HTR-8/SVneo (cell line): ENCODE data around the gene MYPOP.
A peak's percentile ranks its signal among the peaks of the same experiment; 100 is the strongest.

Source experiments
- DNase-seq: peaks from one replicate; pipeline ENCODE4 v3.0.0; 2011; ENCODE audit warnings: low spot score, mixed read lengths; ENCODE audit not compliant: insufficient read length
- FAIRE-seq: peaks from 2 replicates; lab custom pipeline; 2011; peaks lifted over from hg19 to GRCh38; lab: Jason Lieb, UNC

Gene MYPOP, protein sequence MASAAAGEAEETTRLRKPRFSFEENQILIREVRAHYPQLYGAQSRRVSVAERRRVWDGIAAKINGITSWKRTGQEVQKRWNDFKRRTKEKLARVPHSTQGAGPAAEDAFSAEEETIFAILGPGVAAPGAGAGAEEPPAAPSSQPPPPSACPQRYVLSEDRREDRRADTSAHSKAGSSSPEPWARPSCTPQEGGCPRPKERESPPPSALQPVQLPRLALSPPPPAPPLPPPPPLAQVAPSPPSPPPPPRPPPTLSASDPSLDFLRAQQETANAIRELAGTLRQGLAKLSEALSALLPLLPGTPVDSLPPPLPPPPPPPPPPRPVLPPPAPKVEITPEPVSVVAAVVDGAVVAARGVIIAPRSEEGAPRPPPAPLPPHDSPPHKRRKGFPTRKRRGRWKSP

DNA sequence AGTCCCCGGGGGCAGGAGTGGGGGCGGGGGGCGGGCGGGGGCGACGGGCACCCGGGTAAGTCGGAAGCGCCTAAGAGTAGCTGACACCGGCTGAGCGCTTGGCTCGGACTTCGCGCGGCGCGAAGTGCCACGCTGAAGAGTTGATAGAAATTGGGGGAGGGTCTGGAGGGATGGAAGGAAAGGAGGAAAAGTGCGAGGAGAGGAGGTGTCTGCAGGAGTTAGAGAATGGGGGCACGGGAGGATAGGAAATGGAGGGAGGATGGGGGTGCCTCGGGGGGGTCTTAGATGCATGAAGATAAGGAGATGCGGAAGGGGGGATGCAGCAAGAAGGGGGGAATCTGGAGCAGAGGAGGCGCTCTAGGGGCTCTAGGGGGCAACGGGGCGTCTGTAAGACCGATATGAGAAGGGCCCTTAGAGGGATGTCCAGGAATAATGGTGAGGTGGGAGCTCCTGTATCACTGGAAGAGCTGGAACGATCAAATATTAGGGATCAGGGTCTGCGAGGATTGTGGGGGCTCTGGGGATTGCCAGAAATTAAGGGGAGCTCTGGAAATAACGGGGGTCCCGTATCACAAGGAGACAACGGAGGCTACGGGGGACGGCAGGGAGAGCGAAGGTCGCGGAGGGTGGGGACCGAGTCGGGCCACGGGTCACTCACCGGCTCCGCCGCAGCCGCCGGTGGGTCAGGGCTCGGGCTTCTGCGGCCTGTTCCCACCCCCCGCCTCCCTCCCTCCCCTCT, at the start of gene MYPOP:
Gene MYPOP, minus strand, starts transcription at position 702 of the 739 bp plus-strand sequence. CDS start 840 bp downstream, outside the sequence.
- FAIRE-seq (no peak), DNase-seq (no peak)

GRCh38 chr19:45947926-45948325, 45.5 kb upstream of the MYPOP start:
- DNase-seq: no peak
- FAIRE-seq: no peak

- DNase-seq: no peak
- FAIRE-seq: no peak
These were observed 38.0 kb upstream of the MYPOP start for GRCh38 chr19:45940515-45940805.

DNA sequence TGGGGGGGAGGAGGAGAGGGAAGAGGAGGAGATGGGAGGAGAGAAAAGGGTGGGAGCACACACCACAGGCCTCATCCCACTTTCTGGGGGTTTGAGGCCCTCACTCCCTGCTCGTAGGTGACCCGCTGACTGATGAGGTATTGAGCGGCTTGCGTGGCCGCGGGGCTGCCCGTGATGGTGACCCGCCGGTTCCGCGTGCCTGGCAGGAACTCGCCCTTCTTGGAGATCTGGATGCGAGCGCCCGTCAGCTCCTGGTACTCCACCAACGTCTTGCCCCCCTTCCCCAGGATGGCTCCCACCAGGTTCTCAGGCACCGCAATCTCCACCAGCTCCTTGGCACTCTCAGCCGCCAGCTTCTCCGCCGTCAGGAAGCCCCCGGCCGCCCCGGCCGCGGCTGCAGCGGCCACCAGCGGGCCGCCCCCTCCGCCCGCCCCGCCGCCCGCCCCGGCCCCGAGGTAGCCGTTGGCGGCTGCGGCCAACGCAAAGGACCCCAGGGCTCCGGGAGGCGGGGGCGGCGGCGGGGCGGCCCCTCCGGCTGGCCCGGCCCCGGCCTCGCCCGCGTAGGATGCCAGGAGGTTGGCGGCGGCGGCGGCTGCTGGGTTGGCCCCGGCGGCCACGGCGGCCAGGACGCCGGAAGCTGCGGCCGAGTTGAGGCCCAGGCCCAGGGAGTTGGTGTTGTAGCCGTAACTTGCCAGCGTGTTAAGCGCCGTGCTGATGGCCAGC, 37.5 kb upstream of the MYPOP start:
- FAIRE-seq (no peak), DNase-seq (no peak)

DNA sequence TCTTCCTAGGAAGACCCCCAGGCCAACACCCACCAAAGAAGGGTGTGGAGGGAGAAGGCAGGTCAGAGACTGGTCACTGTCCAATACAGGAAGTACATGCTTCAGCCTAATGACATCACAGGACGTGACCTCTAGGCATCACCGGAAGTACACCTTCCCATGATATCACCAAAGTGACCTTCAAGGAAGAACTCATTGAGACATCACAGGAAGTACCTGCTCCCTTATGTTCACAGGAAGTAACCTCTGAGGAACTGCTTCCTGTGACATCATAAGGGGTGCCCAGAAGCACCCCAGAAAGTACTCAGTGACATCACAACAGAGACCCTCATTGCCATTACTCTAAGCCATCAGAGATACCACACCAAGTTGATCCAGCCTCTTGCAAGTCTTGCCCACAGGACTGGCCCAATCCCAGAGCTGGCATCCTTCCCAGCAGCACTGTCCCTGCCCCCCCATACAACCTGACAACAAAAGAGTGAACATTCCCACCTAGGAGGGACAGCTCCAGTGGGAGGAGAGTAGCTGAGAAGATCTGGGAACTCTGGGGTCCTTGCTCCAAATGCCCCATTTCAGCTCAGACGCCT, 36.4 kb upstream of the MYPOP start:
- DNase-seq: no peak
- no peak for FAIRE-seq

- DNase-seq (no peak), FAIRE-seq (no peak)
These were observed 32.9 kb upstream of the MYPOP start for GRCh38 chr19:45935267-45935666.

DNA sequence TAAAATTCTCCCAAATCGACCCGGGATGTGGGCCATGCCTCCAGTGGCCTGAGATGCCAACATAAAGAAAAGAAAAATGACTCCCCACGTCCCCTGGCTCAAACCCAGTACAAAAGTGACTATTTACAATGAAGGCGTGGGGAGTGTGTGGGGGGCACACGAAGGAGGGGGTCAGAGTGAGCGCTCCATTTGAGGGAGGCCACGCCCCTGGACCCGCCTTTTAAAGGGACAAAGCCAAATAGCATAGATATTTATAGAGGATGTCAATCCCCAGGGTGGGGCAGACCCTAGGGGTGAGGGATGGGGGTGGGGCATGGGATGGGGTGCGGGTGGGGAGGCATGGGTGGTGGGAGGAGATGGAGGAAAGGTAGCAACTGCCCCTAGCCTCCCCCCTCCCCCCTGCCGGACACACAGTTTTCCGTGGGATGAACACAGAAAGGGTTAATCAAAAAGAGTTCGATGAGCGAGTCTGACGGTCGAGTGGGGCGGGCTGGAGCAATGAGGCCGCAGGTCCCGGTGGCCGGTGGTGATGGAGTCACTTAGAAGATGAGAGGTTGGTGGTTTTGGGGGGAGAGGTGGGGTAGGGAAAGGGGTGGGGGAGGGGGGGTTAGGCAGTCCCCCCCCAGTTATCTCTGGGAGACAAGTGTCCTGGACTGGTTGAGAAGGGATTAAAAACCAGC, 32.3 kb upstream of the MYPOP start:
- DNase-seq (no peak), FAIRE-seq (no peak)

DNA sequence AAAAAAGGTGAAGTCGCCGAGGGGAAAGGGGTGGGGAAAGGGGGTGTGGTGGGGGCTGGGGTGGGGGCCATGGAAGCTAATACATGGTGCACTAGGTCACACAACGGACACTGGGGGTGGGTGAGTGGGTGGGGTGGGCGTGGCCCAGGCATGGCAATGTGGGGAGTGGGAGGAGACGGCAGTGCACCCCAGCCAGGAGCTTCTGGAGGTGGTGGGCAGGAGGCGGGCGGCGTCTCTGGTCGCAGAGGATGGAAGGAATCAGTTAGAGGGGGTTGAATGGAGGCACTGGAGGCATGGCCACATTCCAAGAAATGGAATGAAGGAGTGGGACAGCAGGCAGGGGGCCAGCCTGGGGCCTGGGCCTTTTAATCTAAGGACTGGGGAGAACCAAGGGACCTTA, 31.3 kb upstream of the MYPOP start:
- FAIRE-seq: no peak
- DNase-seq: no peak

- FAIRE-seq: no peak
These were observed 28.6 kb upstream of the MYPOP start for GRCh38 chr19:45931055-45931454.

GRCh38 chr19:45929247-45929646, 26.8 kb upstream of the MYPOP start:
- no peak for DNase-seq
- no peak for FAIRE-seq

More at GRCh38 chr19:45931055-45931454, 28.6 kb upstream of the MYPOP start:
- DNase-seq: no peak

DNA sequence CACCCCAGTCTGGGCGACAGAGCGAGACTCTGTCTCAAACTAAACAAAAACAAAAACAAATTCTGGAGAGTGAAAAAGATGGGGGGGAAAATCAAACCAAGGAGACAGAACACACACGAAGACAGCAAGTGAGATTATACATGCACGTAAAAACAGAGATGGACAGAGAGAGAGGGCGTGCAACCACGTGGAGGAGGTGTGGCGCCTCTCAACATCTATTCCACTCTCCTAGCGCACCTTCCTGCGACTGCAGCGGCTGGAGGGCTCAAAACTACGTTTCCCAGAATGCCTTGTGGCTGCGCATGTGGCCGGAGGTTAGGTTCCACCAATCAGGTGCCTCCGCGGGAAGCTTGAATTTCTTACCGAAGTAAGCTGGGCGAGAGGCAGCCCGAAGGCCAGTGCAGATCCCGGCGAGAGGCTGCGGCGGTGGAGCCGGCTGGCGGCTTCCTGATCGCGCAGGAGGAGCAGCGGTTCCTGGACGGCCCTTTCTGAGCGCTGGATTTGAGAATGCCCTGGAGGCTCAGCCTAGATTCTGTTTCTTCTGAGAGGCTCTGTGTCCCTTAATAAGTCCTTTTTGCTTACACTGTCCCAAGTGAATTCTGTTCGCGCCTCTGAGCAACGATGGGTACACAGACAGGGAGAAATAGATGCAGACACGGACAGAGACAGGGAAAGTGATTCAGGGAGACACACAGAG, 25.3 kb upstream of the MYPOP start:
- DNase-seq: peak; percentile 98
- peak; percentile 96 for FAIRE-seq

GRCh38 chr19:45924891-45925447, 22.6 kb upstream of the MYPOP start:
- DNase-seq (no peak), FAIRE-seq (no peak)

GRCh38 chr19:45922281-45922680, 19.9 kb upstream of the MYPOP start:
- DNase-seq (no peak), FAIRE-seq (no peak)

GRCh38 chr19:45920458-45920857, 18.0 kb upstream of the MYPOP start:
- DNase-seq (no peak), FAIRE-seq (no peak)

- FAIRE-seq (peak; percentile 63), DNase-seq (no peak)
These were observed 17.3 kb upstream of the MYPOP start for GRCh38 chr19:45919678-45920077.

GRCh38 chr19:45918721-45919120, 16.3 kb upstream of the MYPOP start:
- DNase-seq (no peak), FAIRE-seq (no peak)

- FAIRE-seq (no peak), DNase-seq (no peak)
These were observed 15.1 kb upstream of the MYPOP start for GRCh38 chr19:45917421-45918091.

DNA sequence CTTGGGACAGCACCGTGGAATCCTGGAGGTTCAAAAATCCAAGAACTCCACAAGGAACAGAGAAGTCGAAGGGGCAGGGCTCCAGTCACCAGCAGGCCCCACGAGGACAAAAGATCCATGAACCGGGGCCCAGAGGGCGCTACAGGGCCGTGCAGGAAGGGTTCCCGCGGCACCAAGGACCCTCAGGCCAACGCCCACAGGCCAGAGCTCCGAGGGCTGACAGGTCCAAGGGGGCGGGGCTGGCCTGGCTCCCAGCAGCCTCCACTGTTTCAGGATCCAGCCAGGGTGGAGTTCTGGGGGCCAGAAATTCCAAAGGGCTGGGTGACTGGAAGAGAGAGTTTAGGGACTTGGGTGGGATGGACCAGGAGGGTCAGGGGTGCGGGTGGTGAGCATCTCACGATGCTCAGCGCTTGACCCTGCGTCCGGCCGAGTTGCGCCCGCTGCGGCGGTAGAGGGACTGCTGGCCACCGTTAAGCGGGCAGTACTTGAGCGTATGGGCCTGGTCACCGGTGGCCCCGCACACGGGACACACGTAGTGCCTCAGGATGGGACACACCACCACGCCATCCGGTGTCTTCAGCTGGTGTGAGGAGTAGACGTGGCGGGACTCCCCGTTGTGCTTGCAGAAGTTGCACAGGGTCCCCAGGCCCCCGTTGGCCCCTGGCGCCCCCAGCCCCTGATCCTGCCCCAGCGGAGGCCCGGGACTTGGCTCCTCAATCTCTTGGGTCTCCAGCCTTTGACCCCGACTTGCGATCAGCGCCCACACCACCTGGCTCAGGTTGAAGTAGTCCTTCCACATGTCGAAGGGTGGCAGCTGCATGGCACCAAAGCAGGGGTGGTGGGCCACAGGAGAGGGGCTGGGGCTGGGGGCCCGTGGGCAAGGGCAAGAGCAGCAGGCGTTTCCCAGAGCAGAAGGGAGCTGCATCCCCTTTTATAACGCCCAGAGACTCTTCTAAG, 11.7 kb upstream of the MYPOP start, which contains the start of gene NANOS2:
Gene NANOS2, minus strand, starts transcription at position 905 of the 957 bp plus-strand sequence. Its CDS starts 85 bp downstream, at position 820.
- no peak for FAIRE-seq
- no peak for DNase-seq
